ENCODE results near the gene WDR73. TPM values are rescaled to one million over a fixed set of nuclear protein-coding genes. Genes with fewer than 3 reads are reported as not detected.

Gene WDR73
- total RNA-seq, 4 donors from 2014 or later: 17.0 to 53.6 (median 29.8) TPM

- H3K36me3 ChIP-seq: peaks cover 0 to 3% (median 0%) of the 10 kb centered on the region in 3 donors
- no peaks in the 10 kb centered on the region for H3K9me3 ChIP-seq
- no peak overlapping the region for H3K4me3 ChIP-seq
- no peak for DNase-seq
- no peak overlapping the region for H3K27ac ChIP-seq
- H3K4me1 ChIP-seq: peaks cover 0 to 14% (median 4%) of the 10 kb centered on the region in 4 donors
- no peak for TF ChIP-seq POLR2A (IDR thresholded peaks at IDR 0.05)
- H3K27me3 ChIP-seq: no peaks in the 10 kb centered on the region
Measured at GRCh38 chr15:84609818-84610525, 44.1 kb downstream of the WDR73 start.

GRCh38 chr15:84608707-84609284 is 45.3 kb downstream of the WDR73 start:
- Histone ChIP-seq H3K4me3 (no peak overlapping the region), H3K27ac (no peak overlapping the region), H3K27me3 (no peaks in the 10 kb centered on the region), H3K9me3 (no peaks in the 10 kb centered on the region), H3K4me1 (peaks cover 0 to 14% (median 5%) of the 10 kb centered on the region in 4 donors), H3K36me3 (peaks cover 0 to 3% (median 0%) of the 10 kb centered on the region in 3 donors)
- no peak for DNase-seq
- no peak for TF ChIP-seq POLR2A (IDR thresholded peaks at IDR 0.05)
- TF ChIP-seq CTCF (IDR thresholded peaks at IDR 0.05): no peak

GRCh38 chr15:84606653-84607120 is 47.4 kb downstream of the WDR73 start:
- no peak overlapping the region for H3K4me3 ChIP-seq
- H3K27ac ChIP-seq: peak overlapping the region in 1 of 4 donors; percentile 30
- H3K4me1 ChIP-seq: peaks cover 0 to 14% (median 6%) of the 10 kb centered on the region in 4 donors
- DNase-seq: peak in 1 of 3 donors; percentile 60
- H3K27me3 ChIP-seq: no peaks in the 10 kb centered on the region
- TF ChIP-seq POLR2A (IDR thresholded peaks at IDR 0.05) (no peak), CTCF (IDR thresholded peaks at IDR 0.05) (no peak)
- H3K9me3 ChIP-seq: no peaks in the 10 kb centered on the region
- H3K36me3 ChIP-seq: peaks cover 0 to 3% (median 0%) of the 10 kb centered on the region in 3 donors

GRCh38 chr15:84605554-84605882 is 48.6 kb downstream of the WDR73 start:
- Histone ChIP-seq H3K27ac (peak overlapping the region in 1 of 4 donors; percentile 14), H3K4me1 (peaks cover 0 to 14% (median 8%) of the 10 kb centered on the region in 4 donors), H3K27me3 (no peaks in the 10 kb centered on the region), H3K4me3 (no peak overlapping the region), H3K9me3 (no peaks in the 10 kb centered on the region), H3K36me3 (peaks cover 0 to 3% (median 0%) of the 10 kb centered on the region in 3 donors)
- no peak for DNase-seq
- TF ChIP-seq CTCF (IDR thresholded peaks at IDR 0.05) (no peak), POLR2A (IDR thresholded peaks at IDR 0.05) (no peak)

GRCh38 chr15:84604826-84605553 is 49.1 kb downstream of the WDR73 start:
- TF ChIP-seq POLR2A (IDR thresholded peaks at IDR 0.05): no peak
- no peak for TF ChIP-seq CTCF (IDR thresholded peaks at IDR 0.05)
- peaks cover 0 to 3% (median 0%) of the 10 kb centered on the region in 3 donors for H3K36me3 ChIP-seq
- DNase-seq: no peak
- H3K4me3 ChIP-seq: no peak overlapping the region
- H3K4me1 ChIP-seq: peaks cover 0 to 16% (median 8%) of the 10 kb centered on the region in 4 donors
- H3K27me3 ChIP-seq: no peaks in the 10 kb centered on the region
- H3K27ac ChIP-seq: peak overlapping the region in 1 of 4 donors; percentile 14
- no peaks in the 10 kb centered on the region for H3K9me3 ChIP-seq

Data from Peyer's patch (tissue), 4 donors.